ENCODE results near the gene ALK. TPM values are rescaled to one million over a fixed set of nuclear protein-coding genes. Genes with fewer than 3 reads are reported as not detected.
A peak's percentile ranks its signal among the peaks of the same experiment; 100 is the strongest.

Gene ALK
- total RNA-seq, 1 donor, result under 0.01 TPM

GRCh38 chr2:29628862-29629261 lies 292.5 kb downstream of the ALK start:
- H3K79me2 ChIP-seq (ENCODE audit: insufficient read depth, low read length), result no peaks in the 10 kb centered on the region
- H3K36me3 ChIP-seq (ENCODE audit: insufficient read depth, low read length), result no peaks in the 10 kb centered on the region
- DNase-seq (ENCODE audit: insufficient read length, low spot score, missing footprints), result no peak
- no peak overlapping the region for H2AFZ ChIP-seq (ENCODE audit: low read length)
- no peaks in the 10 kb centered on the region for H3K27me3 ChIP-seq (ENCODE audit: insufficient read depth, low read length)
- no peaks in the 10 kb centered on the region for H4K20me1 ChIP-seq (ENCODE audit: insufficient read depth, low read length)
- peaks cover 17% of the 10 kb centered on the region for H3K4me1 ChIP-seq (ENCODE audit: insufficient read depth, low read length)
- H3K4me2 ChIP-seq (ENCODE audit: insufficient read depth, low read length), result no peak overlapping the region
- no peak overlapping the region for H3K27ac ChIP-seq (ENCODE audit: low read depth, low read length)
- H3K9me3 ChIP-seq (ENCODE audit: low read depth, low read length), result no peaks in the 10 kb centered on the region
- no peak overlapping the region for H3K4me3 ChIP-seq (ENCODE audit: insufficient read depth, low read length)
- no peak for TF ChIP-seq CTCF (IDR thresholded peaks at IDR 0.05; ENCODE audit: extremely low read depth, low read depth, low read length)

- Histone ChIP-seq H3K4me1 (ENCODE audit: insufficient read depth, low read length) (peaks cover 17% of the 10 kb centered on the region), H3K4me3 (ENCODE audit: insufficient read depth, low read length) (no peak overlapping the region), H2AFZ (ENCODE audit: low read length) (no peak overlapping the region), H3K4me2 (ENCODE audit: insufficient read depth, low read length) (peak overlapping the region; percentile 40), H3K36me3 (ENCODE audit: insufficient read depth, low read length) (no peaks in the 10 kb centered on the region), H3K27ac (ENCODE audit: low read depth, low read length) (no peak overlapping the region), H3K9me3 (ENCODE audit: low read depth, low read length) (no peaks in the 10 kb centered on the region), H4K20me1 (ENCODE audit: insufficient read depth, low read length) (no peaks in the 10 kb centered on the region), H3K79me2 (ENCODE audit: insufficient read depth, low read length) (no peaks in the 10 kb centered on the region), H3K27me3 (ENCODE audit: insufficient read depth, low read length) (no peaks in the 10 kb centered on the region)
- DNase-seq (ENCODE audit: insufficient read length, low spot score, missing footprints), result no peak
- TF ChIP-seq CTCF (IDR thresholded peaks at IDR 0.05; ENCODE audit: extremely low read depth, low read depth, low read length), result no peak
Observed at GRCh38 chr2:29628108-29628745, 293.2 kb downstream of the ALK start.

GRCh38 chr2:29627279-29627711 lies 294.1 kb downstream of the ALK start:
- Histone ChIP-seq H3K27me3 (ENCODE audit: insufficient read depth, low read length) (peaks cover 7% of the 10 kb centered on the region), H3K27ac (ENCODE audit: low read depth, low read length) (no peak overlapping the region), H3K9me3 (ENCODE audit: low read depth, low read length) (no peaks in the 10 kb centered on the region), H3K4me1 (ENCODE audit: insufficient read depth, low read length) (peaks cover 17% of the 10 kb centered on the region), H4K20me1 (ENCODE audit: insufficient read depth, low read length) (no peaks in the 10 kb centered on the region), H3K4me3 (ENCODE audit: insufficient read depth, low read length) (no peak overlapping the region), H3K4me2 (ENCODE audit: insufficient read depth, low read length) (no peak overlapping the region), H3K79me2 (ENCODE audit: insufficient read depth, low read length) (no peaks in the 10 kb centered on the region), H2AFZ (ENCODE audit: low read length) (no peak overlapping the region), H3K36me3 (ENCODE audit: insufficient read depth, low read length) (no peaks in the 10 kb centered on the region)
- no peak for TF ChIP-seq CTCF (IDR thresholded peaks at IDR 0.05; ENCODE audit: extremely low read depth, low read depth, low read length)
- DNase-seq (ENCODE audit: insufficient read length, low spot score, missing footprints), result no peak

GRCh38 chr2:29620890-29621289 lies 300.5 kb downstream of the ALK start:
- H3K36me3 ChIP-seq (ENCODE audit: insufficient read depth, low read length), result no peaks in the 10 kb centered on the region
- H3K27ac ChIP-seq (ENCODE audit: low read depth, low read length), result no peak overlapping the region
- H3K27me3 ChIP-seq (ENCODE audit: insufficient read depth, low read length), result peaks cover 16% of the 10 kb centered on the region
- H2AFZ ChIP-seq (ENCODE audit: low read length), result no peak overlapping the region
- DNase-seq (ENCODE audit: insufficient read length, low spot score, missing footprints), result no peak
- H3K4me3 ChIP-seq (ENCODE audit: insufficient read depth, low read length), result no peak overlapping the region
- H4K20me1 ChIP-seq (ENCODE audit: insufficient read depth, low read length), result no peaks in the 10 kb centered on the region
- no peaks in the 10 kb centered on the region for H3K4me1 ChIP-seq (ENCODE audit: insufficient read depth, low read length)
- no peak overlapping the region for H3K4me2 ChIP-seq (ENCODE audit: insufficient read depth, low read length)
- no peaks in the 10 kb centered on the region for H3K9me3 ChIP-seq (ENCODE audit: low read depth, low read length)
- no peaks in the 10 kb centered on the region for H3K79me2 ChIP-seq (ENCODE audit: insufficient read depth, low read length)
- no peak for TF ChIP-seq CTCF (IDR thresholded peaks at IDR 0.05; ENCODE audit: extremely low read depth, low read depth, low read length)

All from osteoblast (primary cell).